HG02970 (cell line): ENCODE results near the gene IFT27.

Experiments
- ATAC-seq: cut with Tn5 transposase; IDR thresholded peaks from one replicate; pipeline ENCODE4 v1.9.1; 2021; ENCODE audit warnings: mild to moderate bottlenecking, moderate library complexity, moderate number of reproducible peaks; ENCODE audit not compliant: unreplicated experiment, low FRiP score

The IFT27 gene

DNA sequence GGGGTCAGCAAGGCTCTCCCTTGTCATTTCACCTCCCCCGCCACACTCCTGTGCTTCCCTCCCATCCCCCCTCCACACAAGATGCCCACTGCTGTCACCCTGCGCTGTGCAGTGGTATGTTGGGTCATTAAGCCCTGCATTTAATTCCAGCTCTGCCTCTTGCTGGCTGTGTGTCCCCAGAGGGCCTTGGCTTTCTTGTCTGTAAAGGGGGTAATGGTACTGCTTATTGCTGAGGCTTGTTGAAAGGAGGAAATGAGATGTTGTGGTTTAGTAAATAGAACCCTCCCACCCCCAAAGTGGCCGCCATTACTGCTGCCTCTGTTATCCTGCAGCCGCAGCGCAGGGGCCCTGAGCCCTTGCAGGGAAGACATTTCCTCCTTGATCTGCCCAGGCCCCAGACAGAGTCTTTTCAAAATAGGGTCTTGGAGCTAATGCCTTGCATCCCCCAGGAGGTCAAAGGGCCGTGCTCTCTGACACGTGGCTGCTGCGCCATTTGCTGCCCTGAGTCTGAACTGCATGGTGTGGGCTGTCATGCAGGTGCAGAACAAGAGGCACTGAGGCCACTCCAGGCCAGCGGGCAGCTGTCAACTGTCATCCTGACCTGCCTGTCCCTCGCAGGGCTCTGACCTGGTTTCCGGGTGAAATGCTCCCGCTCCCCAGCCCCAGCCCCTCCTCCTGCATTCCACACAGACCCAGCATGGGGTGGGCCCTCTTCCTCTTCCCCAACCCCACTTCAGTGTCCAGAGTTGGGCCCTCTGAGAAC lies 22.2 kb upstream of the IFT27 start:
- no peak for ATAC-seq

DNA sequence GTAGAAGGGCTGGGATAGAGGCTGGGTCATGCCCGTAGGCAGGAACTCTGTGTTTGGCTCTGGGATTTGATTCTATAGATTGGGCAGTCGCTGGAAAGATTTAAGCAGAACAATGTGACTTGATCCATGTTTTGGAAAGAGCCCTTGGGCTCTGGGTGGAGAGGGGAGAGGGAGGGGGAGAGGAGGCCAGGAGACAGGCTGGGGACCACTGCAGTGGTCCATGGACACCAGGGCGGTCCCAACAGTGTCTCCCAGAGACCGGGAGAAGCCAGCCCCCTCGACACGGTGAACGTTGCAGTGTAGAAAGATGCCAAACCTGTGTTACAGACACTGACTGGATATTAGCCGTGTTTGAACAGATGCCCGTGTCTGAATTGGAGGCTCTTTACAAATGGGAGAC lies 21.5 kb upstream of the IFT27 start:
- no peak for ATAC-seq

DNA sequence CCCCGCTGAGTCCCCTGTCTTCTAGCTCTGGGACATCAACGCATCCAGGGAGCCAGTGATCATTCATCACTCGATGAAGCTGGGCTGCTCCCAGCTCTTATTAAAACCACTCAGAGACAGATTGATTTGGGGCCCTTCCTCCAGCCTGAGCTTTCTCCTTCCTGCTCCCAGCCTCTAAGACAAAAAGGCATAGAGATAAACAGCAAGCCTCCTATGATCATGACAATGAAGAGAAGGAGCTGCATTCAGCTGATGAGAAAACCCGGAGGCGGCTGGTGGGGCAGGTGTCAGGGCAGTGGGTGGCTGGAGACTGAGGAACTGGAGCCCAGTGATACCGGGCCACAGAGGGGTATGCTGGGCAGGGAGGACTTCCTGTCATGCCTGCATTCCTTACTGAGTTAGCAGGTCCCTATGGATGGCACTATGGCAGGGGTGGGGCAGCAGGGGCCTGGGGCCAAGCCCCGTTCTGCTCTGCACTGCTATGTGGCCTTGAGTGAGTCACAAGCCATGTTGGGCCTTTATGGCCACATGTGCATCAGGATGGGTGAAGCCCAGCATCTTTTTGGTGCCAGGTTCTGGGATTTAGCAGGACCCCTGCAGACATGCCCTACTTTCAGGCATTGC lies 20.7 kb upstream of the IFT27 start:
- ATAC-seq = no peak

DNA sequence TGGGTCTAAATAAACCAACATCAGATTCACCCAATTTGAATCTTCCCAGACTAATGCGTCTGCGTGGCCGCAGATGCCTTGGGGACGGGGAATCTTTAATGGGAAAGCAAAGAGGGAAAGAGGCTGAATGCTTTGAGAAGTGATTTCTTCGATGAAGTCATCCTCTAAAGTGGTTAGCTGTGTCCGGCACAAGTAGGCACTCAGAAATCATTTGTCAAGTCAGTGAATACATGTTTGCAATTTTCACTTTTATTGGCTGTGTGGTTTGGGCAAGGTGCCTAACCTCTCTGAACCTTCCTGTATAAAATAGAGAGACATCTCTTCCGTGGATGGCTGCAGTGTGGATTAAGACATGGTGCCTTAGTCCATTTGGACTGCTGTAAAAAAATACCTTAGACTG lies 19.7 kb upstream of the IFT27 start:
- ATAC-seq = no peak

DNA sequence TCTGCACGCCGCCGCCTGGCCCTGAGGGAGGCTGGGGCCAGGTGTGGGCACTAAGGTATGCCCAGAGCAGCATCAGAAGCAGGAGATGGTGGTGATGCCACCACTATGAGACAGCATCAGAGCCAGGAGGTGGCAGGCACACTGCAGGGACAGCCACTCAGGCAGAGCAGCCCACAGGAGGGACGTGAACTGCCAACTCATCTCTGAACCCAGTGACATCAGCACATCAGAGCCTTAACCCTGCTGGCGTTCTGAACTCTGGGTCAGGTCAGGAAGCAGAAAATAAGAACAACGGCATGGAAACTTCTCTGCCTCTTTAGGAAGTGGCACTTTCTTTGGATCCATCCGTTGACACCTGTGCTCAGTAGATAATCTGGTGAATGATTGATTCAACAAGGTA lies 14.7 kb upstream of the IFT27 start:
- ATAC-seq = no peak

DNA sequence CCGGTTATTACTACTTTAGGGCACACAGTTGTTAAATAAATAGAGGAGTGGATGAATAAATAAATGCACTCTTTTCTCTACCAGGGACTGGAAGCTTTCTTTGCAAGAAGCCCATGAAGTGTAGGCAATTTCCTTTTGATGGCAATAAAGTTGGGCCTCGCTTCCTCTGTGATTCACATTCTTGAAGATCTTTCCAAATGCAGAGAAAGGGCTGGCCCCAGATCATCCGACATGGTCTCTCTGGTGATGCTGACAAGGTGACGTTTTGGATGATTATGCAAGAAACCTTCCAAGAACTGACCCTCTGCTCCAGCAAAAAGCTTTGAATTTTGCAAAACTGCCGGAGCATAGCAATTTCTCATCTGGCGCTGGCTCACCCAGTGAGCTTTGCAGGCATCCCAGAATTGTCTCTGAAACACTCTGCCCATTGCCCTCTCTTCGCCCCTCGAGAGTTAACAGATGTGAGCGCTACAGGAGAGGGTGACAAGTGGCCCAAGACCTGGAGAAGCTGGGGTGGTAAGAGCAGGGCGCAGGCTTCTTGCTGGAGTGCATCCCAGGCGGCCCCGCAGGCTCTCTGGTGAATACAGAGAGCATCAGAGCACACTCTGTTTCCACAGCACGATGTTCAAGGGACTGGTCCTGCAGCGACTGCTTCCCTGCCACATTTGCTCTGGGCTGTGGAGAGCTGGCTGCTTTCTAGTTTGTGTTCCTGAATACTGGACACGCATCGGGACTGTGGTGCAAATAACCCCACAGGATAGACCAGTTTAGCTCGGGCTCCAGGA lies 11.5 kb upstream of the IFT27 start:
- ATAC-seq = no peak

DNA sequence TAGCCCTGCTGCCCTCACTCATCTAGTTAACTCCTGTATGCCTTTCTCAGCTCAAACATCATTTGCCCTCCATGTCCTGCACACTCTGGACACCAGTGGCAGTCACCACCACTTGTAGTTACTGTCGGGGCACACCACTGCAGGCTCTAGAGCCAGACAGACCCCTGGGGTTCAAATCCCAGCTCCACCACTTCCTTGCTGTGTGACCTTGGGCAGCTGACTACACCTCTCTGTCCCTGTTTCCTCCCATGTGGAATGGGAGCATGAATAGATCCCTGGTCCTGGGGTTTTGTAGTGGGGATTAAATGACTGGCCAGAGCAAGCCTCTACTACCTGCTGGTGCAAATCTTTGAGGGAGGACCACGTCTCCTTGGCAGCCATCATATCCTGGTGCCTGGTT lies 7.8 kb upstream of the IFT27 start:
- ATAC-seq = no peak

DNA sequence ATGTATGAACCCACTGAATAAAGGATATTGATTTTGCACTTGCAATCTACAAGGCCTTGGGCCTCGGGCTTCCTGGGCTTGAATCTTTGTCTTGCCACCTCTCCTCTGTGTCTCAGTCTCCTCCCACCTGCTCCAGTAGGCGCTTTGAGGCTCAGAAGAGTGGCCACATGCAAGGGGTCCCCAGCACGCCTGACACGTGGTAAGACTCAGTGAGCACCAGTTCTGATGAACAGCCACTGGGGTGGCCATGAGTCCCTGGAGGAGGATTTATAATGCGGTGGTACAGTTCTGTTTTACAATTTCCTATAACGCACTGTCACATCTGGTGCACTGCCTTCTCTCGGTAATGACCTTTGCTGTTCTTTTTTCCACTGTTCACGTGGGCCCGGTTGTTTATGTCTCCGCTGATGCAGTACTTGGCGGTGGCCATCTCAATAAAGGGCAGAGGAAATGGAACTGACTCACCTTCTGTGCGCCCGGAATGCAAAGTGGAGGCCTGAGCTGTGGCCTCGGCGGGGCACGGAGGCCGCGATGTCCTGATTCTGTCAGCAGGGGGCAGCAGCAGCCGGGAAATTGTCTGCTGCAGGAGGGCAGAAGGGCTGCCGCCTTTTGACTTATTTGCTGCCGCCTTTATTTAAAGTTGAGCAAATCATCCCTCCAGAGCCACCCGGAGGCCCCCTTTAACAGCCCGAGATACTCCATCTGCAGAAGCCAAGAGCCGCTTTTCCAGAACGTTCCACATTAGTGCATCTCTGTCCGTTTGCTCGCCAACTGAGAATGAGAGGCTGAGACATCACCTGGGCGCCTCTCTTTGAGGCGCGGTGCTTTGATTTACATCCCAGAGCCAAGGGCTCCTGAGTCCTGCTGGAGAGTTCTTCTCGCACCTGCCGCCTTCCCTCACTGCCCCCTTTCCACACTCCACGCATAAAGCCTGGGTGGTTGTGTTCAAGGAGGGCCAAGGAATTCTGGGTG lies 6.0 kb upstream of the IFT27 start:
- peak; percentile 79 for ATAC-seq

DNA sequence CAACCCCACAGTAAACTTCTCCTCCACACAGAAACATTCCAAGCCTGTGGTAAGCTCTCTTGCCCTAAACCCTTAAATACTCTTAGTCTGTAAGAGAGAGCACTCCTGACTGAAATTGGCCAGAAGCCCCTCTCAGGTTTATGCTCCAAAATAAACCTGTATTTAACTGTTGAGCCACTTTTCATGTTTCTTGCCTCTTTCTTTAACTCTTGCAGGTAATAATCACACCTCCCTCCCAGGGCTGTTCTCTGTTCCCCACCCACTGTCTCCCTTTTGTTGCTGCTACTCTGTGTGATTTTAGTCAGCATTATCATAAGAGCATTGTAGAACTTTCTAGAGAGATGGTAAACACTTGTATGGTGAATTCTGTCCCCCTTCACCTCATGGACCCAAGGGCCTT lies 2.1 kb upstream of the IFT27 start:
- ATAC-seq = no peak

DNA sequence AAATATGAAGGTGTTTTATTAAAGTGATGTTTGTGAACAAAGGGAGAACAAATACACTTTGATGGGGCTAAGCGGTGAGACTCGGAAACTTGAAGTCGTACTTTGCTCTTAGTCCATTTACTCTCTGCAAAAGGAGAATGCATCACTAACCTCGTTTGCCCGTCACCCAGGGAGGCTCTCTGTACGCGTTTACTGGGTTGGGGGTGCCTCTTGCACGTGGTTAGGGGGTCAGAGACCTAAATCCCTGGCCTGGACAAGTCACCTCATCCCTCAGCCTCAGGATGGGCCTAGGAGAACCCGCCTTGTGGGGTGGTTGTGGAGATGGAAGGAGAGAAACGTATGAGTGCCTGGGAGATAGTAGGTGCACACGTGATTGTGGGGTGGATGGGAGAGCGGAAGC lies 803 bp upstream of the IFT27 start:
- ATAC-seq = no peak

DNA sequence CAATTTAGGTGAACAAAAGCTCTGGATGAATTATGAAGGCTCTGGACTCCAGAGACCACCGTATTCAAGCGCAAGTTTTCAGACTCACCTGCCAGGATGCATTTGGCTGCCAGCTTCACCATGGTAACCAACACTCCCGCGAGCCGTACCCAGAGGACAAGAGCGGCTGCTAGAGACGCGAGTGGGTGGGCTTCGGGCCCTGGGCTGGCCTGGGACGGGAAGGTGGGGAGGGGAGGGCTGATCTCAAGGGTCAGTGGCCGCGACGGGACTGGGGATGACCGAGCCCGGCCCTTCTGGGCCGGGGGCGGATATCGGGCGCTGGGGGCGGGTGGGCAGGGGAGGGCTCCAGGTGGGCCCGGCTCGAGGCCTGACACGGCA lies 344 bp downstream of the IFT27 start:
- ATAC-seq = peak; percentile 26

DNA sequence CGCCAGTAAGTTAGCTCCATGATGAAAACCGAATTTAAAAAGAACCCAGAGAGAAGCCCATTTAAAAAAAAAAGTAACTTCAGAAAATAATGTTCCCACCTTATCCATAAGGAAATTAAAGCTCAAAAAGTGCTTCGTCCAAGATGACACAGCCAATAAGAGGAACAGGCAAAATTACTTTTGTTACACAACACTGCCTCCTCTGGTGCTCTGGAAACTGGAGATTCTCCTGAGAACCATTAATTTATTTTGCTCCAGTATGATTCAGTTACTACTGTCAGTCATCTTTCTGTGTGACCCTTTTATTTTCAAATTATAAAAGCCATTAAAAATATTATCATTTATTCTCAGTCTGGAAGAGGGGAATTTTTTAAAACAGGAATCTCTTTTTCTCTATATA lies 2.0 kb downstream of the IFT27 start:
- no peak for ATAC-seq

DNA sequence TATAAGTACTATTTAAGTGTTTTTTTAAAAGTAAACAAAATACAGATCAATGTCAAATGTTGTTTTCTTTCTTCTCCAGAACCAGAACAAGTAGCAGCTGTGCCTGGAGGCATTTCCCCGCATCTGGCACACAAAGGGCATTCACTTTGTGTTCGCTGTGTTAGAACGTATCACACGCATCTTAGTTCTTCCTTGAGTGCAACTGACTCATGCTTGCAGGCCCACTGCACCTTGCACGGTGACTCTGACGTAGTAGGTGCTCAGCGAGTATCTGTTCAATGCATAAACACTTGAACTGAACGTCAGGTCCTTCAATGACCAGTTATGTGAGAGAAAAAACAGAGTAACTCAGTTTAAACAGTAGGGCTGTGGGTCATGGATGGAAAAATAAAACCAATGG lies 3.5 kb downstream of the IFT27 start:
- ATAC-seq = no peak

DNA sequence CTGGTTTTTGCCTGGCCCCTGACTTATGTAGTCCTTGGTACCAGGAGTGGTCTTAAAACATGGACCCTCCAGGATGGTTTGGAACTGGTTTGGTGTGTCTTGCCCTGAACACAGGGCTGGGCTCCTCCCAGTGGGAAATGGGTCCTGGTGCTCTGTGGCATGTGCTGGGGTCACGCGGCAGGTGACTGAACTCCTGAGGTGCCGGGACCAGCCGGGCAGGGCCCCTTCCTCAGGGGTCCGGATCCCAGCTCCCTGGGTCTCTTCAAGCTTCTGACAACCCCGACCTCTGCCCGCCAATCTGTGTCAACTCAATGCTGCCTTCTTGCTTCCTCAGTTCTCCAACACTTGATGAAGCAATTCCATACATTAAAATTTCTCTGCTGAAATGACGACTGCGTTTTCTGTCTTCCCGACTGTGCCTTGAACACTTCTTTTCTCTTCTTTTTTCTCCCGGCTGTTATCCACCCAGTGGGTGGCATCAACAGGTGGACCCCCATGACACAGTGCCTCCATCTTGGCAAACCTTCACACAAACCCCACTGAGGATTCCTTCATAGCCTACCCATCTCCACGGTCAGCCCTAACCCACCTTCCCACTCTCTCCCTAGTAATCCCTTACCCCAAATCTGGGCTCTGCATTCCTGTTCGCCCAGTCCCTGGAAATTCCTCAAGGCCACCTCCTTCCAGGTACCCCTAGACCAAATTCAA lies 4.4 kb downstream of the IFT27 start:
- ATAC-seq = no peak

DNA sequence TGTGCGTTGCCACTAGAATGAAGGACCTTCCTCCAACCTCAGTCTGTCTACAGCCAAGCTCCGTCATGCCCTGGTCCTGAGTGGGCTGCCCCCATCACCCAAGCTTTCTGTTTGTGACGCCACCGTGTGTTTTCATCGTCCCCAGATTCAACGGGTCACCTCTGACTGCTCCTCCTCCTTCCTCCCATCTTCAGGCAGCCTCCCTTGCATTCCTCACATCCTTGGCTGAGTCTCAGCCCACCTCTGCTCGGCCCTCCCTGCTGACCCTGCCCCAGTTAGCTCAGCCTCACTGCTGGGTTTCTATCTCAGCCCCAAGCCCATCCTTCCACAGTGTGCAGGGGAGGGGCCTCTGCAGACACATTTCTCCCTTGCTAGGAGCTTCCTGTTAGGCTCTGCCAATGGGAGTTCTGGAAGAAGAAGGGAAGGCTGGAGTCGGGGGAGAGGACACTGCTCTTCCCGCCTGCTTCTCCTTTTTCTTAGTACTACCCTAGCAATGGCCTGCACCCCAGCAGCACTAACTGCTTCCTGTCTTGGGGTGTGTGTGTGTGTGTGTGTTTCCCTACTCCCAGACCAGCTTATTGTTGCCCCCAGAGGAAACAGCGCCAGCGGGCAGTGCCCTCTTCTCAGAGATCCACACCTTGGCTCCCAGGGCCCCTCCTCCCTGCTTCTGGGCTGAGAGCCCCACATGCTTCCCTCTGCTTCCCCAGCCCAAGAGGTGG lies 5.2 kb downstream of the IFT27 start:
- no peak for ATAC-seq

DNA sequence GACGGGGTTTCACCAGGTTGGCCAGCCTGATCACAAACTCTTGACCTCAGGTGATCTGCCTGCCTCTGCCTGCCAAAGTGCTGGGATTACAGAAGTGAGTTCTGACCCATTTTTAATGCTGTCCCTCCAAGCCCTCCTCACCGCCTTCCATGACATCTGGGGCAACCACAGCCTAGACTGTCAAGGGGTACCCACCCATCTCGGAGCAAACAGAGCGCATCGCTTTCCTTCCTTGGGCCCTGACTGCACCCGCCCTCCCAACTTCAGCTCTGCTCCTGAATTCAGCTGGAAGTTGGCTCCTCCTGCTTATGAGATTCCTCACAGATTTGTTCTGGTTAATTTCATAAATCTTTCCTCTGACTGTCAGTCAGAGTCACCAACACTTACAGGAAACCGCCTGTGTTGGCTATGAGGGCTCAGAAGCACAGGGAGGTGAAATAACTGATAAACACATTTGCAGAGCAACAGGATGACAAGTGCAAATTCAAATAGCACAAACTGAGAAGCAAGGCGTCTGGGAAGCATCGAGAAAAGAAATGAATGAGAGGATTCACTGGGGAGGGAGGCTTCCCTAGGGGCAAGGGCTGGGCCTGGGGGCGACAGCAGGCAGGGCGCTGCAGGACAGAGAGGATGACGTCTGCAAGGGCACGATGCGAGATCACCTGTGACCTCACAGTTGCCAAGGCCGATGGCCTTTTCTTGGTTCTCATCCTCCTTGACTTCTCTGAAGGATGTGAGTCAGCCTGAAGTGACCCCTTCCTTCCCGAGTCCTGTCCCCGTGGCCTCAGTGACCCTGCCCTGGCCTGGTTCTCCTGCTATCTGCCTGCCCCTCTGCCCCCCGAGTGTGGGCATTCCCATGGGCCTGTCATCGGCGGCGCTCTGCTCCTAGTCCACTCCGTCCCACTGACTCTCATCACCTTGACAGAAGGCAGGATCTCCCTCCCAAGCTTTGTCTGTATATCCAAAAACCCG lies 6.1 kb downstream of the IFT27 start:
- ATAC-seq = no peak

DNA sequence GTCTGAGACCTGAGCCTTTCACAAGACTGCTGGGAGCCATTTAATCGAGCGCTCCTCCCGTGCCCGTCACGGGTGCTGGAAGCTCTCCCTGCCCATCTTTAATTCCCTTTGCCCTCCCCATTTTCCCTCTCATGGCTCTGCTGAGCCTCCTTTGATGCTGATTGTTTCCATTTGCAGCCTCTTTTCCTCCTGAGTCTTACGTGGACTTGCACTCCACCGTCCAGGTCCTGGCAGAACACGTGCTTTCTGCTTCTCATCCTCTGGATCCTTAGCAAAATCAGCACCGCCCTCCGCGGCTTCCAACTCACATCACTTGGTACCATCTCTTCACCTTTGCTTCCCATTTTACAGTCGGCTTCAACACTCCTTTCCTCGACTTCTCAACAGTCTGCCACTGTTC lies 7.3 kb downstream of the IFT27 start:
- ATAC-seq = no peak

DNA sequence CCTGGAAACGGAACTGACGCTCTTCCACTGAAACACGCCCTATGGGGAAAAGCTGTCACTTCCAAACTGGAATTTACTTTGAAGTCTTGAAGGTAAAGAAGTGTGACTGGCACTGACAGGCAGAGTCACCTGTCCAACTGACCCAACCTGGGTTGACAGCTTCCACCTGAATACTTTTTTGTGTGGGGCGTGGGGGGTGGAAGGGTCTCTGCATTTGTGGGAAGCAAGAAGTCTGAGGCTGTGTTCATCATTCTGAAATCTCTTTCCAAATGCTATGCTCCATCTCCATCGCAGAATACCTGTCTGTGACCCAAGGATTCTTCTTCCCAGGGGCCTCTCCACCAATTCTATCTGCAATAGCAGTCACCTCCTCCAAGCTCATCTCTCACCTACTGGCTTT lies 7.8 kb downstream of the IFT27 start:
- no peak for ATAC-seq
